ENCODE results near the gene UNC13B.

Gene UNC13B

GRCh38 chr9:35426627-35427026, 264.8 kb downstream of the UNC13B start:
- no peak for DNase-seq (ENCODE audit: low spot score)

GRCh38 chr9:35431467-35431866, 269.7 kb downstream of the UNC13B start:
- no peak for DNase-seq (ENCODE audit: low spot score)

- no peak for DNase-seq (ENCODE audit: low spot score)
Measured at GRCh38 chr9:35432076-35432475, 270.3 kb downstream of the UNC13B start.

GRCh38 chr9:35436933-35437332, 275.1 kb downstream of the UNC13B start:
- no peak for DNase-seq (ENCODE audit: low spot score)

DNA sequence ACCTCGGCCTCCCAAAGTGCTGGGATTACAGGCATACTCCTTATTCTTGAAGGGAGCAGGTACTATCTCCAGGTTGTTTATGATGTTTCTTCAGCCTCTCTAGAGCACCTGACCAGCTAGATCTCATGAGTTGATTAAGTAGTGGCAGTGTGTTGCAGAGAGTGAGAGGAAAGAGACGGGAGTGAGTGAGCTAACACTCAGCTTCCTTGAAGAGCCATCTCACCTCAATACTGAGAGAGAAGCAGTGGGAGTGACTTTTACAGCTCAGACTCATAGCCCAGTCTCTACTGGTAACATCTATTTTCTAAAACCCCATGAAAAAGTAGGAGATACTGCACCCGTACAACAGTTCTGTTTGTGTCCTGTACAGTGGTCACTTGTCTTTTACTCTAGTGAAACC, 284.2 kb downstream of the UNC13B start:
- DNase-seq (ENCODE audit: low spot score): no peak

DNA sequence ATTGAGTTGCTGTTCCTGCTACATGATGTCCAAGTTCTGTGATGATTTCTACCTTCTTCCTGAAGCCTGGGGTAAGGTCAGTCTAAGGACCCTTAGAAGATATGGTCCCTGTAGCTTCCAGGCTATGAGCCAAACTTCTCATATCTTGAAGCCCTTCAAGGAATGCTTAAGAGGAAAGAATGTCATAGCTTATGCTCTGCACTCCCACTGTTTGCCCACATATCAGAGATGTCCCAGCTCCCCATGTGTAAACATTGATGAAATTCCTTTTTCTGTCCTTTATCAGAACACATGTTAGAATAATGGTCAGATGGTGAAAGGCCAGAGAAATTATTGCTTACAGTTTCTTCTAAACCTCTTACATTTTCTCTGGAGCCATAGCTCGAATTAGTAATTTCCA, 286.7 kb downstream of the UNC13B start:
- DNase-seq (ENCODE audit: low spot score): no peak

- no peak for DNase-seq (ENCODE audit: low spot score)
Measured at GRCh38 chr9:35452481-35452880, 290.7 kb downstream of the UNC13B start.

DNA sequence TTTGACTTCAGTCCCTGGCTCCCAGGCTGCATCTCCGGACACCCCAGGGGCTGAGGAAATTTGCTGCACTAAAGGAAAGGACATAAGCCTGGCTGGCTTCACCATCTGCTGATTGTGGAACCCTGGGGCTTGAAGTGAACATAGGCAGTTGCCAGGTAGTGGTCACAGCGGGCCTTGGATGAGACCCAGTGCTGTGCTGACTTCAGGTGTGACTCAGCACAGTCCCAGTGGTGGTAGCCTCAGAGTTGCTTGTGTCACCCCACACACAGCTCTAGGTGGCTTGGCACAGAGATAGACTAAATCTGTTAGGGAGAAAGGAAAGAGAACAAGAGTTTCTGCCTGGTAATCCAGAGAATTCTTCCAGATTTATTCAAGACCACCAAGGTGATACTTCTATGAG, 292.0 kb downstream of the UNC13B start:
- no peak for DNase-seq (ENCODE audit: low spot score)

Data from AG08396 (cell line).